Mucosa of rectum (tissue), 2 donors: Measurements from ENCODE around the gene KCTD5.
"Not testable (repeated sequence)": the region's sequence is repeated elsewhere in the genome, so short reads cannot be mapped to it uniquely, and the experiment has no call there.

Source experiments
- H3K27ac ChIP-seq, 2 donors: one replicate each; pipeline ENCODE4 v1.7.0; 2013; ENCODE audit warnings: inconsistent platforms in 2 of 2, low read depth in 2 of 2, low read length in 2 of 2
- H3K27me3 ChIP-seq, 2 donors: one replicate each; pipeline ENCODE4 v1.7.0; 2013; ENCODE audit warnings: low read length in 2 of 2; ENCODE audit not compliant: control insufficient read depth in 2 of 2, insufficient read depth in 2 of 2
- H3K36me3 ChIP-seq, 2 donors: one replicate each; pipeline ENCODE4 v1.7.0; 2013; ENCODE audit warnings: low read length in 2 of 2; ENCODE audit not compliant: control insufficient read depth in 2 of 2, insufficient read depth in 2 of 2
- H3K4me1 ChIP-seq, 2 donors: one replicate each; pipeline ENCODE4 v1.7.0; 2013; ENCODE audit warnings: low read length in 2 of 2, mild to moderate bottlenecking in 1 of 2; ENCODE audit not compliant: control insufficient read depth in 2 of 2, insufficient read depth in 2 of 2
- H3K4me3 ChIP-seq, 2 donors: one replicate each; pipeline ENCODE4 v1.7.0; 2013; ENCODE audit warnings: low read length in 2 of 2
- H3K9ac ChIP-seq, 2 donors: one replicate each; pipeline ENCODE4 v1.7.0; 2013; ENCODE audit warnings: low read length in 2 of 2, low read depth in 1 of 2, mild to moderate bottlenecking in 1 of 2
- H3K9me3 ChIP-seq, 2 donors: one replicate each; pipeline ENCODE4 v1.7.0; 2013; ENCODE audit warnings: low read length in 2 of 2; ENCODE audit not compliant: control insufficient read depth in 2 of 2
- donor health status: healthy.
- donor health status: Normal muscosa, but diverticular disease.

The KCTD5 gene

GRCh38 chr16:2673066-2673999 lies 9.0 kb upstream of the KCTD5 start:
- H3K27ac ChIP-seq = peak overlapping the region; percentile 88 to 90
- H3K9ac ChIP-seq = peak overlapping the region; percentile 68 to 71

GRCh38 chr16:2675021-2675420 lies 7.3 kb upstream of the KCTD5 start:
- H3K9me3 ChIP-seq = no peaks in the 10 kb centered on the region
- H3K36me3 ChIP-seq = peaks cover 0 to 2% of the 10 kb centered on the region in 2 donors
- H3K4me3 ChIP-seq = peak overlapping the region in 1 of 2 donors; percentile 28
- H3K4me1 ChIP-seq = peaks cover 12 to 18% of the 10 kb centered on the region in 2 donors
- H3K27ac ChIP-seq = peak overlapping the region; percentile 73 to 88
- no peak overlapping the region for H3K9ac ChIP-seq
- H3K27me3 ChIP-seq = no peaks in the 10 kb centered on the region

More at GRCh38 chr16:2673066-2673999, 9.0 kb upstream of the KCTD5 start:
- no peaks in the 10 kb centered on the region for H3K27me3 ChIP-seq
- peak overlapping the region; percentile 78 to 85 for H3K4me3 ChIP-seq
- H3K4me1 ChIP-seq = peaks cover 12 to 16% of the 10 kb centered on the region in 2 donors
- H3K36me3 ChIP-seq = peaks cover 0 to 6% of the 10 kb centered on the region in 2 donors
- no peaks in the 10 kb centered on the region for H3K9me3 ChIP-seq

GRCh38 chr16:2675714-2676113 lies 6.6 kb upstream of the KCTD5 start:
- Histone ChIP-seq H3K4me3 (no peak overlapping the region), H3K36me3 (peaks cover 0 to 2% of the 10 kb centered on the region in 2 donors), H3K4me1 (peaks cover 14 to 23% of the 10 kb centered on the region in 2 donors), H3K9me3 (no peaks in the 10 kb centered on the region), H3K9ac (no peak overlapping the region), H3K27me3 (no peaks in the 10 kb centered on the region), H3K27ac (no peak overlapping the region)

- H3K4me1 ChIP-seq = peaks cover 14 to 29% of the 10 kb centered on the region in 2 donors
- not testable (repeated sequence) for H3K27me3 ChIP-seq, H3K4me3 ChIP-seq, H3K27ac ChIP-seq, H3K9ac ChIP-seq, H3K9me3 ChIP-seq, H3K36me3 ChIP-seq
Measured at GRCh38 chr16:2676937-2677336, 5.4 kb upstream of the KCTD5 start.

GRCh38 chr16:2678206-2678965 lies 3.9 kb upstream of the KCTD5 start:
- not testable (repeated sequence) for H3K9ac ChIP-seq, H3K27ac ChIP-seq, H3K4me3 ChIP-seq, H3K36me3 ChIP-seq, H3K27me3 ChIP-seq, H3K9me3 ChIP-seq
- peaks cover 11 to 25% of the 10 kb centered on the region in 2 donors for H3K4me1 ChIP-seq

GRCh38 chr16:2679902-2680301 lies 2.4 kb upstream of the KCTD5 start:
- Histone ChIP-seq H3K4me3 (peak overlapping the region in 1 of 2 donors; percentile 30), H3K4me1 (peaks cover 7 to 21% of the 10 kb centered on the region in 2 donors), H3K9ac (peak overlapping the region in 1 of 2 donors; percentile 38), H3K27ac (peak overlapping the region; percentile 87 to 91)
- not testable (repeated sequence) for H3K36me3 ChIP-seq, H3K9me3 ChIP-seq, H3K27me3 ChIP-seq

- H3K27me3 ChIP-seq, H3K9me3 ChIP-seq, H3K9ac ChIP-seq, H3K4me3 ChIP-seq, H3K36me3 ChIP-seq: not testable (repeated sequence)
- H3K4me1 ChIP-seq = peaks cover 7 to 21% of the 10 kb centered on the region in 2 donors
- peak overlapping the region; percentile 87 to 91 for H3K27ac ChIP-seq
Measured at GRCh38 chr16:2680360-2680759, 2.0 kb upstream of the KCTD5 start.

GRCh38 chr16:2683041-2683440 lies 718 bp downstream of the KCTD5 start:
- H3K9me3 ChIP-seq, H3K27me3 ChIP-seq, H3K36me3 ChIP-seq: not testable (repeated sequence)
- Histone ChIP-seq H3K9ac (peak overlapping the region; percentile 80 to 98), H3K27ac (peak overlapping the region; percentile 87 to 91), H3K4me3 (peak overlapping the region; percentile 89 to 98), H3K4me1 (peaks cover 11 to 29% of the 10 kb centered on the region in 2 donors)

GRCh38 chr16:2686075-2686474 lies 3.8 kb downstream of the KCTD5 start:
- not testable (repeated sequence) for H3K9me3 ChIP-seq, H3K9ac ChIP-seq, H3K27me3 ChIP-seq, H3K27ac ChIP-seq, H3K36me3 ChIP-seq, H3K4me3 ChIP-seq
- peaks cover 9 to 18% of the 10 kb centered on the region in 2 donors for H3K4me1 ChIP-seq
